LNCaP clone FGC (cell line): ENCODE results near the gene AGRN.
"Not testable (repeated sequence)": the region's sequence is repeated elsewhere in the genome, so short reads cannot be mapped to it uniquely, and the experiment has no call there.

Experiments
- DNase-seq: peaks from one replicate; pipeline ENCODE4 v3.0.0-alpha.2; 2011; ENCODE audit warnings: low read depth
- H3K4me3 ChIP-seq: 2 replicates; pipeline ENCODE4 v1.5.1; 2011; ENCODE audit warnings: mild to moderate bottlenecking, low read depth, low read length, control low read depth
- TF ChIP-seq, protein P1 (sequence below): IDR thresholded peaks from 2 replicates; pipeline ENCODE4 v1.5.1; 2012; ENCODE audit warnings: mild to moderate bottlenecking; ENCODE audit not compliant: control insufficient read depth, insufficient read depth; ENCODE audit errors: extremely low read depth

The AGRN gene

GRCh38 chr1:1073743-1074587 is 54.0 kb downstream of the AGRN start, which contains the start of gene RNF223:
Gene RNF223, minus strand, starts transcription at chr1:1074306. Its CDS starts 1,740 bp downstream, at chr1:1072566.
- H3K4me3 ChIP-seq, result peak within 1 kb of the TSS; percentile 58
- TF ChIP-seq, protein P1, sequence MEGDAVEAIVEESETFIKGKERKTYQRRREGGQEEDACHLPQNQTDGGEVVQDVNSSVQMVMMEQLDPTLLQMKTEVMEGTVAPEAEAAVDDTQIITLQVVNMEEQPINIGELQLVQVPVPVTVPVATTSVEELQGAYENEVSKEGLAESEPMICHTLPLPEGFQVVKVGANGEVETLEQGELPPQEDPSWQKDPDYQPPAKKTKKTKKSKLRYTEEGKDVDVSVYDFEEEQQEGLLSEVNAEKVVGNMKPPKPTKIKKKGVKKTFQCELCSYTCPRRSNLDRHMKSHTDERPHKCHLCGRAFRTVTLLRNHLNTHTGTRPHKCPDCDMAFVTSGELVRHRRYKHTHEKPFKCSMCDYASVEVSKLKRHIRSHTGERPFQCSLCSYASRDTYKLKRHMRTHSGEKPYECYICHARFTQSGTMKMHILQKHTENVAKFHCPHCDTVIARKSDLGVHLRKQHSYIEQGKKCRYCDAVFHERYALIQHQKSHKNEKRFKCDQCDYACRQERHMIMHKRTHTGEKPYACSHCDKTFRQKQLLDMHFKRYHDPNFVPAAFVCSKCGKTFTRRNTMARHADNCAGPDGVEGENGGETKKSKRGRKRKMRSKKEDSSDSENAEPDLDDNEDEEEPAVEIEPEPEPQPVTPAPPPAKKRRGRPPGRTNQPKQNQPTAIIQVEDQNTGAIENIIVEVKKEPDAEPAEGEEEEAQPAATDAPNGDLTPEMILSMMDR, result no peak

GRCh38 chr1:1074631-1075147 is 54.8 kb downstream of the AGRN start:
- TF ChIP-seq, protein P1, result no peak
- DNase-seq, result no peak
- H3K4me3 ChIP-seq, result no peak overlapping the region

More at GRCh38 chr1:1073743-1074587, 54.0 kb downstream of the AGRN start, which contains the start of gene RNF223:
- DNase-seq, result peak; percentile 95

- TF ChIP-seq, protein P1, result no peak
- no peak overlapping the region for H3K4me3 ChIP-seq
- DNase-seq, result no peak
Measured at GRCh38 chr1:1075148-1075935, 55.4 kb downstream of the AGRN start.

GRCh38 chr1:1077396-1077795 is 57.5 kb downstream of the AGRN start:
- not testable (repeated sequence) for H3K4me3 ChIP-seq, DNase-seq

DNA sequence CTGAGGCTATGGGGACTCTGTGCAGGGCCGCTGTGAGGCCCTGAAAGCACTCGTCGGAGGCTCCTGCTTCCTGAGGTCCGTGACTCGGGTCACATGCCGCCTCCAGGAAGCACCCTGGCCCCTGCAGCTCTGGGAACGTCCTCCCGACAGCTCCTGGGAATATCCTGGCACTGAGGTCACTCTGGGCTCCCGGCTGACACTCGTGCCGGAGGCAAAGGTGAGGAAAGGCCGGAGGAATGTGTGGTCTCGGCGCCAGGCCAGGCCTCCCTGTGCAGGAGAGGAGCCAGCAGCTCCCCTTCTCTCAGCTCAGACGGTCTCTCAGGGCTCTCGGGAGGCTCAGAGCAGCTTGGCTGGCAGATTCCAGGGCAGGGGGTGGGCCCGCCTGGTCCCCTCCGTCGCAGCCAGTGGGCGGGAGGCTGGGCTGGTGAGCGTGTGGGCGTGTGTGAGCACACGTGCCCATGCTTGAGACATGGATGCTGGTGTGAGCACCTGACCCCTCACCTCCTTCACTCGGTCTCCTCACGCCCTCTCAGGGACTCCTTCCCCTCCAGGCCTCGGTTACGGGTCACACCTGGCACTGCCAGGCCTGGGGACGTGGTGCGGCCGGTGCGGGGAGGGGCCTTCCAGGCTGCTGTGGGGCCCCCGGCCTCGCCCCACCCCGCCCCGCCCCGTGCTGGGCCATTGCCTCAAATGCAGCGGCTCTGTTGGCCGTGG is 59.6 kb downstream of the AGRN start:
- TF ChIP-seq, protein P1, result no peak
- DNase-seq, result peak; percentile 89
- peak overlapping the region; percentile 38 for H3K4me3 ChIP-seq

DNA sequence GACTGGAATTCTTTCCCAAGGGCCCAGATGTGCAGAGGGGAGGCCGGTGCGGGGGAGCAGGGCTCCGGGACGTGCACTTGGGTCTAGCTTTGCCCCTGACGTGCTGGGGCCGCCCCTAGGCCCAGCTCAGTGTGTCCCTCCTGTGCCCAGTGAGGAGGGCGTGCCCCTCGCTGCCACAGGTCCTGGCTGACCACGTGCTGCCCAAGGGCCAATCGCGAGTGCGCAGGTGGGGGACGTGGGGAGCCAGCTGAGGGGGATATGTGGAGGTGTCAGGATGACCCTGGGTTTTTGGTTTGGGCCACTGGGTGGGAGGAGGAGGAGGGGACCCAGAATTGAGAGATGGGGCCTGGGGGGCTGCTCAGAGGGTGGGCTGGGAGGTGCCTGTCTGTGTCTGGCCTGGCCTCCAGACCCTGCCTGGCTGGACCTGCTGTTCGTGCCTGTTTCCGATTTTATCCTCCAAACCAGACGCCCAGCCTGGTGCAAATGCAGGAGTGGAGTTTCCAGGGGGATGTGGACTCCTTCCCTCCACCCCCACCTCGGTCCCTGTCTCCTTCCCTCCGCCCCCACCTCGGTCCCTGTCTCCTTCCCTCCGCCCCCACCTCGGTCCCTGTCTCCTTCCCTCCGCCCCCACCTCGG is 60.3 kb downstream of the AGRN start:
- DNase-seq, result no peak
- H3K4me3 ChIP-seq, result peak overlapping the region; percentile 38
- TF ChIP-seq, protein P1, result no peak
